Omental fat pad (tissue), 4 donors: Measurements from ENCODE around the gene GNPDA2. TPM values are rescaled to one million over a fixed set of nuclear protein-coding genes. Genes with fewer than 3 reads are reported as not detected.

Experiments used
- ATAC-seq: fragments of 150-250 bp; one replicate; pipeline ENCODE4 v1.9.1; 2016; ENCODE audit warnings: mild to moderate bottlenecking, moderate library complexity; ENCODE audit not compliant: low FRiP score
- DNase-seq: peaks from one replicate; pipeline ENCODE4 v3.0.0-alpha.2; 2019; ENCODE audit warnings: low spot score
- CTCF ChIP-seq, 3 donors: fragments of 450-650 bp; IDR thresholded peaks; one replicate each; pipeline ENCODE4 v1.5.1; 2016 to 2017; ENCODE audit warnings: antibody characterized with exemption in 3 of 3, mild to moderate bottlenecking in 3 of 3, moderate library complexity in 2 of 3
- total RNA-seq, 4 donors: library from RNA; depleted of rRNA; stranded (reverse); fragments of >200 nt; gene quantifications; one replicate each; pipeline ENCODE4 v1.1.0, GENCODE V29; 2016

The GNPDA2 gene
- total RNA-seq, 4 donors from 2014 or later, result 9.4 to 23.5 (median 13.8) TPM

GRCh38 chr4:44660396-44660795 is 66.0 kb downstream of the GNPDA2 start:
- ATAC-seq (no peak), DNase-seq (no peak)
- no peak for TF ChIP-seq CTCF (IDR thresholded peaks at IDR 0.05)

- no peak for DNase-seq
- no peak for TF ChIP-seq CTCF (IDR thresholded peaks at IDR 0.05)
- no peak for ATAC-seq
Observed at GRCh38 chr4:44652002-44652401, 74.4 kb downstream of the GNPDA2 start.

Other genes starting within 250 kb of the GNPDA2 start
- not detected for gene YIPF7, start 74.9 kb downstream of the GNPDA2 start, total RNA-seq
- gene GUF1, start 48.1 kb downstream of the GNPDA2 start, total RNA-seq, result 10 to 100 TPM; 12.0 to 15.4 (median 13.1) TPM